Left renal cortex interstitium (tissue), 4 donors: Measurements from ENCODE around the gene ALK. TPM values are rescaled to one million over a fixed set of nuclear protein-coding genes. Genes with fewer than 3 reads are reported as not detected.

Source experiments
- DNase-seq, 4 donors: peaks; one replicate each; pipeline ENCODE4 v3.0.0-alpha.2; 2013; ENCODE audit warnings: low read depth in 4 of 4, low spot score in 2 of 4, missing footprints in 1 of 4
- polyA plus RNA-seq, 4 donors: library from polyadenylated mRNA; unstranded; fragments of 120-200 nt; gene quantifications; one replicate each; pipeline ENCODE4 v1.2.1, GENCODE V29; 2013; ENCODE audit not compliant: insufficient read length in 4 of 4

ALK gene
- polyA plus RNA-seq, 4 donors = 0.24 to 0.68 (median 0.31) TPM

DNA sequence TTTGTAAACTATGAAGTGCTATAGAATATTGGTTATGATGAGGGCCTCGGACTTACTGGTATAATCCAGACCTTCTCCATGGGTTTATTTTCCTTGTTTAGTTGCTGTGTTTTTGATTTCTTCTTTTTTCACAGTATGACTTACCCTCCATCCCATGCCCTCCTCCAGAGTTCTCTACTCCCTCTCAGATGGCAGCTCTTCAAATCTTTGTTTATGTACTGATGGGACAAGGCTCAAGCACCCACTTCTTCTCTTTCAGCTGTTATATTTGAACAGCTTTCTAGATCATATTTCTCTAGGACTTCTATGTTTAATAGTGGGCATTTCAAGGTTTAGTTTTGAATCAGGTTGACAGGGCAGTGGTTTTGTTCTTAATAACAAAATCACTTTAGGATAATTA lies 762.3 kb downstream of the ALK start:
- no peak for DNase-seq

- no peak for DNase-seq
Measured at GRCh38 chr2:29157131-29157530, 764.3 kb downstream of the ALK start.

- no peak for DNase-seq
Measured at GRCh38 chr2:29155578-29155977, 765.8 kb downstream of the ALK start.

GRCh38 chr2:29154610-29155009 lies 766.8 kb downstream of the ALK start:
- no peak for DNase-seq

DNA sequence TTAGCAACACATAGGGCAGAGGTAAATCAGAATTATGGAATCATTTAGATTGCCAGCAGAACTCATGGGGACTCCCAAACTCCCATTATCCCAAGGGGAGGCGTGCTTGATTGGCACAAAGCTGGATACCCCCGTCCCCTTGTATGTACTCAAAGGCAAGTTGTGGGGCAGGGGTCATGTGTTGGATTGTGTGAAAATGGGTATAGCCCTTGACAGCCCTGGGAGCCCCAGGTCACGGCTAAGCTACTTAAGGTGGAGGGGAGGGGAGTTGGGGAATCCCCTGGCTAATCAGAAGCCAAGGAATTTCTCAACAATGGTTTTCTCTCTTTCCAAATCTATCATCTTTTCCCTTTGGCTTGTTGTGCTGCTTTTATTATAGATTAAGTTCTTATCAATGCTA lies 773.4 kb downstream of the ALK start:
- DNase-seq = no peak

DNA sequence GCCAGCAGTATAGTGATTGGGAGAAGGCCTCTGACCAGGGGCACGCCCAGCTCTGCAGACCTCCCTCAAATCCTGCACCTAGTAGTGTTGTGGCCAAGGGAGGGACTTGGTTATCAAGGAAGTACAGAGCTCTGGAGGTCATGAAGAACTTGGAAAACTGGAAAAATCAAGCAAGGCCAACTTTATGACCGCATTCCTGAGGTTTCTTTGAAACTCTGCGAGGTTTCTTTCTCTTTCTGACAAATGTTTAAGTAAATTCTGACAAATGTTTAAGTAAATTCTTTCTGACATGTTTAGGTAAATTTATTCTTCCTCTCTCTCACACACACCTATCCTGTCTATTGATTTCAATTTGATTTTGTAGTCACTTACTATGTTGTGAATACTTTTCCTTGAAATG lies 775.2 kb downstream of the ALK start:
- no peak for DNase-seq

GRCh38 chr2:29143657-29144056 lies 777.7 kb downstream of the ALK start:
- DNase-seq = no peak

Other genes starting within 250 kb of the ALK start
- gene YPEL5, start 225.4 kb upstream of the ALK start, polyA plus RNA-seq = 100 to 1,000 TPM; 106 to 129 (median 127) TPM